B cell (primary cell): ENCODE measurements around the gene KLHL6. TPM values are rescaled to one million over a fixed set of nuclear protein-coding genes. Genes with fewer than 3 reads are reported as not detected.

Experiments used
- ATAC-seq: fragments of 200-7000 bp; cut with Tn5 transposase; one replicate; pipeline ENCODE4 v1.10.0; 2021; ENCODE audit warnings: low read depth, mild to moderate bottlenecking, moderate number of reproducible peaks, moderate library complexity
- CTCF ChIA-PET: fragments of 350-600 bp; sonication (Branson Sonifier 250); formaldehyde crosslinking; loops from one replicate; lab custom pipeline; 2021; ENCODE audit warnings: antibody characterized with exemption, inconsistent platforms; lab: Charles Lee
- POLR2A ChIA-PET: fragments of 350-600 bp; sonication (Branson Sonifier 250); formaldehyde crosslinking; loops from one replicate; lab custom pipeline; 2021; ENCODE audit warnings: antibody characterized with exemption; lab: Charles Lee
- DNase-seq: peaks from one replicate; pipeline ENCODE4 v3.0.0; 2013
- H2AFZ ChIP-seq: 2 replicates; pipeline ENCODE4 v1.6.1; 2012; ENCODE audit warnings: mild to moderate bottlenecking, low read depth, low read length; ENCODE audit not compliant: insufficient read depth, poor library complexity, severe bottlenecking
- H3K27ac ChIP-seq, 2 donors: 1 replicate in 1 of 2; 2 replicates in 1 of 2; pipeline ENCODE4 v1.5.1; 2012 to 2013; ENCODE audit warnings: low read length in 2 of 2, mild to moderate bottlenecking in 2 of 2, moderate library complexity in 1 of 2
- H3K27me3 ChIP-seq, 4 experiments: fragments of 200-600 bp in 1 of 4; sonication (generic) in 1 of 4; replicated peaks in 1 of 4; 1 replicate in 2 of 4; 2 replicates in 2 of 4; pipeline versions ENCODE4 v1.6.1 to v1.7.0; 2013 to 2016; ENCODE audit warnings: low read length in 3 of 4, mild to moderate bottlenecking in 2 of 4, mixed read lengths in 1 of 4, moderate library complexity in 1 of 4; ENCODE audit not compliant: insufficient read depth in 4 of 4, control insufficient read depth in 3 of 4; ENCODE audit errors: control extremely low read depth in 1 of 4
- H3K36me3 ChIP-seq, 2 experiments: replicated peaks in 1 of 2; 1 replicate in 1 of 2; 2 replicates in 1 of 2; pipeline versions ENCODE4 v1.6.1 to v1.7.1; 2013; ENCODE audit warnings: low read length in 1 of 2; ENCODE audit not compliant: insufficient read depth in 2 of 2, control insufficient read depth in 1 of 2; ENCODE audit errors: control extremely low read depth in 1 of 2, extremely low read depth in 1 of 2
- H3K4me1 ChIP-seq, 2 donors: fragments of 200-600 bp in 1 of 2; sonication (generic) in 1 of 2; 1 replicate in 1 of 2; 2 replicates in 1 of 2; pipeline versions ENCODE4 v1.5.1 to v1.6.1; 2013 to 2017; ENCODE audit warnings: low read length in 2 of 2; ENCODE audit not compliant: control insufficient read depth in 2 of 2, insufficient read depth in 2 of 2
- H3K4me2 ChIP-seq: replicated peaks from 2 replicates; pipeline ENCODE3; 2012; ENCODE audit warnings: mild to moderate bottlenecking, low read depth, low read length; ENCODE audit not compliant: poor library complexity, severe bottlenecking
- H3K4me3 ChIP-seq, 5 experiments: fragments of 200-600 bp in 1 of 5; sonication (generic) in 1 of 5; 1 replicate in 3 of 5; 2 replicates in 2 of 5; pipeline versions ENCODE4 v1.5.1 to v1.7.0; 2011 to 2016; ENCODE audit warnings: low read length in 4 of 5, mild to moderate bottlenecking in 4 of 5, low read depth in 2 of 5, control low read depth in 1 of 5, moderate library complexity in 1 of 5; ENCODE audit not compliant: insufficient read depth in 1 of 5; ENCODE audit errors: control extremely low read depth in 1 of 5, extremely low read depth in 1 of 5
- H3K79me2 ChIP-seq: fragments of 200-600 bp; sonication (generic); one replicate; pipeline ENCODE4 v1.6.0; 2016; ENCODE audit warnings: low read length; ENCODE audit not compliant: control insufficient read depth, insufficient read depth
- H3K9ac ChIP-seq: fragments of 200-600 bp; sonication (generic); 2 replicates; pipeline ENCODE4 v1.6.1; 2017; ENCODE audit warnings: mild to moderate bottlenecking, low read length, moderate library complexity
- H3K9me3 ChIP-seq, 3 donors: one replicate each; pipeline versions ENCODE4 v1.6.1 to v1.7.1; 2013; ENCODE audit warnings: low read length in 2 of 3; ENCODE audit not compliant: control insufficient read depth in 2 of 3, insufficient read depth in 1 of 3; ENCODE audit errors: control extremely low read depth in 1 of 3
- H4K20me1 ChIP-seq: 2 replicates; pipeline ENCODE4 v1.6.0; 2012; ENCODE audit warnings: mild to moderate bottlenecking, low read length; ENCODE audit not compliant: insufficient read depth, control insufficient read depth, poor library complexity, severe bottlenecking
- H3K27ac Mint-ChIP-seq: one replicate; pipeline ENCODE4 v1.8.0; 2021; ENCODE audit warnings: mixed read lengths
- H3K27me3 Mint-ChIP-seq: one replicate; pipeline ENCODE4 v1.8.0; 2021; ENCODE audit warnings: mixed read lengths
- H3K4me1 Mint-ChIP-seq: one replicate; pipeline ENCODE4 v1.8.0; 2021; ENCODE audit warnings: mixed read lengths
- H3K4me3 Mint-ChIP-seq: one replicate; pipeline ENCODE4 v1.8.0; 2021; ENCODE audit warnings: mixed read lengths
- H3K9me3 Mint-ChIP-seq: one replicate; pipeline ENCODE4 v1.8.0; 2022; ENCODE audit warnings: mixed read lengths; ENCODE audit not compliant: insufficient read depth
- EZH2 ChIP-seq: IDR thresholded peaks from 2 replicates; pipeline ENCODE4 v1.6.1; 2012; ENCODE audit warnings: borderline replicate concordance, low read depth, mild to moderate bottlenecking, moderate library complexity, low read length; ENCODE audit not compliant: insufficient read depth, poor library complexity, severe bottlenecking
- WGBS: methylation state at CpG from one replicate; pipeline ENCODE4 v1.1.5; 2013; ENCODE audit warnings: missing lambda C conversion rate; ENCODE audit not compliant: insufficient coverage; 5-methylcytosine and 5-hydroxymethylcytosine counted together
- intact Hi-C: fragments of 100-400 bp; cut with micrococcal nuclease; formaldehyde crosslinking; loops from one replicate; pipeline ENCODE4 v1.10.0; 2022
- polyA plus RNA-seq: library from polyadenylated mRNA; depleted of rRNA; stranded (reverse); fragments of >200 nt; gene quantifications from 2 replicates; pipeline ENCODE4 v1.2.3, GENCODE V29; 2012
- total RNA-seq, 2 donors: library from RNA; stranded (reverse); fragments of 120-200 nt in 1 of 2; gene quantifications; 1 replicate in 1 of 2; 2 replicates in 1 of 2; pipeline versions ENCODE4 v1.2.3 to v1.2.4, GENCODE V29; 2013 to 2022
- TF ChIP-seq, protein P1 (sequence below): fragments of 200-600 bp; IDR thresholded peaks from one replicate; pipeline ENCODE4 v1.8.0; 2022; ENCODE audit warnings: antibody characterized with exemption, mild to moderate bottlenecking

Gene KLHL6
- total and polyA plus RNA-seq, 2 donors (not counting 1 experiment from before 2014, with no cell fraction given) = 29.6 to 69.7 TPM

DNA sequence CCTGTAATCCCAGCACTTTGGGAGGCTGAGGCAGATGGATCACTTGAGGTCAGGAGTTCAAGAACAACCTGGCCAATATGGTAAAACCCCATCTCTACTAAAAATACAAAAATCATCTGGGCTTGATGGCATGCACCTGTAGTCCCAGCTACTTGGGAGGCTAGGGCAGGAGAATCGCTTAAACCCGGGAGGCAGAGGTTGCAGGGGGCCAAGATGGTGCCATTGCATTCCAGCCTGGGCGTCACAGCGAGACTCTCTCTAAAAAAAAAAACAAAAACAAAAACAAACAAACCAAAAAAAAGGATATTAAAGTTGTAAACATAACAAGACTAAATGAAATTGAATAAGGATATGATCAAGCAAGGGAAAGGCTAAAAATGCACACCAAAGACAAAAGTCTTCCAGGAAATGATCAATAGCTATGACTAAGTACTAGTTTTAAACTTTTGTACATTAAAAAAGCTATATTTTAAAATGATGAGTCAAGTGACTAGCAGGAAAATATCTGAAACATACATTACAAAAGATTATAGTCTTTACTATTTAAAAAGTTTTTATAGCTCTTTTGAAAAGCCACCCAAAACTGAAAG is 28.6 kb downstream of the KLHL6 start:
- H3K79me2 ChIP-seq = peaks cover 87% of the 10 kb centered on the region
- peaks cover 0 to 35% of the 10 kb centered on the region in 2 experiments for H3K36me3 ChIP-seq
- no peak for TF ChIP-seq EZH2
- TF ChIP-seq, protein P1, sequence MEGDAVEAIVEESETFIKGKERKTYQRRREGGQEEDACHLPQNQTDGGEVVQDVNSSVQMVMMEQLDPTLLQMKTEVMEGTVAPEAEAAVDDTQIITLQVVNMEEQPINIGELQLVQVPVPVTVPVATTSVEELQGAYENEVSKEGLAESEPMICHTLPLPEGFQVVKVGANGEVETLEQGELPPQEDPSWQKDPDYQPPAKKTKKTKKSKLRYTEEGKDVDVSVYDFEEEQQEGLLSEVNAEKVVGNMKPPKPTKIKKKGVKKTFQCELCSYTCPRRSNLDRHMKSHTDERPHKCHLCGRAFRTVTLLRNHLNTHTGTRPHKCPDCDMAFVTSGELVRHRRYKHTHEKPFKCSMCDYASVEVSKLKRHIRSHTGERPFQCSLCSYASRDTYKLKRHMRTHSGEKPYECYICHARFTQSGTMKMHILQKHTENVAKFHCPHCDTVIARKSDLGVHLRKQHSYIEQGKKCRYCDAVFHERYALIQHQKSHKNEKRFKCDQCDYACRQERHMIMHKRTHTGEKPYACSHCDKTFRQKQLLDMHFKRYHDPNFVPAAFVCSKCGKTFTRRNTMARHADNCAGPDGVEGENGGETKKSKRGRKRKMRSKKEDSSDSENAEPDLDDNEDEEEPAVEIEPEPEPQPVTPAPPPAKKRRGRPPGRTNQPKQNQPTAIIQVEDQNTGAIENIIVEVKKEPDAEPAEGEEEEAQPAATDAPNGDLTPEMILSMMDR = no peak
- ChIA-PET POLR2A (interaction anchor here (0.6 to 2.6 kb wide), 5 partner anchors 10 to 87 kb away, joined by 3 to 8 read pairs (median 6); no protein-coding TSS in a partner anchor), CTCF (interaction anchor here (0.6 to 2.9 kb wide), 11 partner anchors 9 to 65 kb away, joined by 3 to 19 read pairs (median 5); no protein-coding TSS in a partner anchor)
- intact Hi-C loops = loop anchor here (2.0 kb wide), 1 partner anchor 14 kb away; no protein-coding TSS in a partner anchor
- no peaks in the 10 kb centered on the region for H3K27me3 ChIP-seq
- H3K9ac ChIP-seq = peak overlapping the region; percentile 28
- H3K4me3 ChIP-seq = peak overlapping the region in 1 of 5 experiments; percentile 6
- WGBS = 100% methylated on average over 1 of the region's 4 CpGs
- H3K27me3 Mint-ChIP-seq = no peaks in the 10 kb centered on the region
- H3K4me1 ChIP-seq = peaks cover 32 to 49% of the 10 kb centered on the region in 2 donors
- peak overlapping the region; percentile 83 for H3K4me3 Mint-ChIP-seq
- H2AFZ ChIP-seq = no peak overlapping the region
- DNase-seq (no peak), ATAC-seq (peak; percentile 3)
- H4K20me1 ChIP-seq = peaks cover 12% of the 10 kb centered on the region
- peak overlapping the region; percentile 31 to 63 for H3K27ac ChIP-seq
- peak overlapping the region; percentile 68 for H3K4me2 ChIP-seq
- H3K4me1 Mint-ChIP-seq = peaks cover 71% of the 10 kb centered on the region
- H3K9me3 Mint-ChIP-seq = no peaks in the 10 kb centered on the region
- no peaks in the 10 kb centered on the region for H3K9me3 ChIP-seq
- H3K27ac Mint-ChIP-seq = peak overlapping the region; percentile 93

DNA sequence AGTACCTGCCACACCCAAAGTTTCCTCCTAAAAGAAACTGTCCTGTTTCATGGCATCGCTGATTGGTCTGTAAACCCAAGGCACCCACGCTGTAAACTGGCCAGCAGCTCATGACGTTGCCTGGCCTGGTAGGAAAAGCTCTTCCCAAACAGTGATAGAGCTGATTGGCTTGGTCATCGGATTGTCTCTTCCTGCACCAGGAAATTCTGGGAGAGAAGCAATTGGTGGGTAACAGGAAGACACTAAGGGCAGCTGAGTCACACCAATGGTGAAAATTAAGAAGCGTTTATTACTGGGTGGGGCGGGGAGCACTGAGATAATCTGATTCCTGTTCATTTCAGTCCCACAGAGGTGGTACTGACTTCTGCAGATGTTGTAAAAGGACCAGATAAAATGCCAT is 31.0 kb downstream of the KLHL6 start:
- Mint-ChIP-seq H3K4me3 (no peak overlapping the region), H3K27ac (peak overlapping the region; percentile 47), H3K4me1 (peaks cover 66% of the 10 kb centered on the region), H3K27me3 (no peaks in the 10 kb centered on the region), H3K9me3 (no peaks in the 10 kb centered on the region)
- POLR2A ChIA-PET = no interaction called here
- TF ChIP-seq, protein P1 = no peak
- TF ChIP-seq EZH2 = no peak
- no peak overlapping the region for H2AFZ ChIP-seq
- H3K79me2 ChIP-seq = peaks cover 68% of the 10 kb centered on the region
- ATAC-seq = no peak
- no peak for DNase-seq
- no peak overlapping the region for H3K4me3 ChIP-seq
- no peak overlapping the region for H3K4me2 ChIP-seq
- no peaks in the 10 kb centered on the region for H3K27me3 ChIP-seq
- H3K4me1 ChIP-seq = peaks cover 32 to 42% of the 10 kb centered on the region in 2 donors
- intact Hi-C loops = no loop called here
- no peaks in the 10 kb centered on the region for H3K9me3 ChIP-seq
- CTCF ChIA-PET = no interaction called here
- H3K36me3 ChIP-seq = peaks cover 0 to 47% of the 10 kb centered on the region in 2 experiments
- H3K27ac ChIP-seq = peak overlapping the region in 1 of 2 donors; percentile 45
- peaks cover 7% of the 10 kb centered on the region for H4K20me1 ChIP-seq
- whole genome bisulfite sequencing = 95% methylated on average over 4 of the region's 6 CpGs
- H3K9ac ChIP-seq = no peak overlapping the region
